ENCODE measurements around the gene NISCH. TPM values are rescaled to one million over a fixed set of nuclear protein-coding genes. Genes with fewer than 3 reads are reported as not detected.

NISCH gene
- total and polyA plus RNA-seq, 7 donors: 14.3 to 33.4 (median 23.6) TPM

DNA sequence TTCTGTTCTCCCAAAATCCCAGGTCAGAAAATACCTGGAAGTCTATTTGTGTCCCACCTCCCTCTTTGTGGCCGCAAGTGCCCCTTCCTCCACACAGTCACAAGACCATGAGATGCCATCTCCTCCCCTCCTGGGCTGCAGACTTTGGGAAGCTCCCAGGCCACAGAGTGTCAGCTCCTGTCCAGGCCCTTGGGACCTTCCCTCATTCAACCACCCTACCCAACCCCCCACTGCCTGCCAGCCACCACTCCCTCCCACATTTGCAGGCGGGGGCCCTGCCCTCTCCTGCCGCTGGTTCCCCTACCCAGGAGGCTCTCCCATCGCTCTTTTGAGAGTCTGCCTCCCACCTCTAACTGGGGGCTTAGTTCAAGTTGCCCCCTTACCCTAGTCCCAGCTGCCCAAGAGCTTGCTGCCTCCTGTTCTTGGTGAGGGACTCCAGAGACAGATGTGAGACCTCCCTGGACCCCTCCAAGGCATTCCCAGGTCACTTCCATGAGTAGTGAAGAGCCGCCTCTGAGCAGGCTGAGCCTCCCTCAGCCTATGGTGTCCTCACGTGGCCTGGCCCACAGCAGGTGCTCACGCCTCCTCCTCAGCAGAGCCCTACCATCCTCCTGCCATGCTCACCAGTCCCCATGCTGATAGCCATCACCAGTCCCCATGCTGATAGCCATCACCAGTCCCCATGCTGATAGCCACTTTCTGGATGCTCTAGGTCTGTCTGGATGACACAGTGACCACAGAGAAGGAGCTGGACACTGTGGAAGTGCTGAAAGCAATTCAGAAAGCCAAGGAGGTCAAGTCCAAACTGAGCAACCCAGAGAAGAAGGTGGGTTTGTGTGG is 23.9 kb downstream of the NISCH start:
- H3K4me3 ChIP-seq: no peak overlapping the region
- H3K27ac ChIP-seq: no peak overlapping the region
- no peaks in the 10 kb centered on the region for H3K9me3 ChIP-seq
- no peak for ATAC-seq
- no peaks in the 10 kb centered on the region for H3K27me3 ChIP-seq (ENCODE audit: insufficient read depth in 3 of 3, low read length in 2 of 3)
- H3K4me1 ChIP-seq: peaks cover 10% of the 10 kb centered on the region
- intact Hi-C loops (cut with DNase I): no loop called here
- H3K36me3 ChIP-seq (ENCODE audit: insufficient read depth in 1 of 2, low read depth in 1 of 2): peaks cover 6 to 89% of the 10 kb centered on the region in 2 donors
- peak in 1 of 2 donors; percentile 37 for DNase-seq
- TF ChIP-seq, protein P1, sequence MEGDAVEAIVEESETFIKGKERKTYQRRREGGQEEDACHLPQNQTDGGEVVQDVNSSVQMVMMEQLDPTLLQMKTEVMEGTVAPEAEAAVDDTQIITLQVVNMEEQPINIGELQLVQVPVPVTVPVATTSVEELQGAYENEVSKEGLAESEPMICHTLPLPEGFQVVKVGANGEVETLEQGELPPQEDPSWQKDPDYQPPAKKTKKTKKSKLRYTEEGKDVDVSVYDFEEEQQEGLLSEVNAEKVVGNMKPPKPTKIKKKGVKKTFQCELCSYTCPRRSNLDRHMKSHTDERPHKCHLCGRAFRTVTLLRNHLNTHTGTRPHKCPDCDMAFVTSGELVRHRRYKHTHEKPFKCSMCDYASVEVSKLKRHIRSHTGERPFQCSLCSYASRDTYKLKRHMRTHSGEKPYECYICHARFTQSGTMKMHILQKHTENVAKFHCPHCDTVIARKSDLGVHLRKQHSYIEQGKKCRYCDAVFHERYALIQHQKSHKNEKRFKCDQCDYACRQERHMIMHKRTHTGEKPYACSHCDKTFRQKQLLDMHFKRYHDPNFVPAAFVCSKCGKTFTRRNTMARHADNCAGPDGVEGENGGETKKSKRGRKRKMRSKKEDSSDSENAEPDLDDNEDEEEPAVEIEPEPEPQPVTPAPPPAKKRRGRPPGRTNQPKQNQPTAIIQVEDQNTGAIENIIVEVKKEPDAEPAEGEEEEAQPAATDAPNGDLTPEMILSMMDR (IDR thresholded peaks at IDR 0.05): no peak
- WGBS, 3 donors: 93 to 94% (median 93%) methylated on average over 7 of the region's 7 CpGs

DNA sequence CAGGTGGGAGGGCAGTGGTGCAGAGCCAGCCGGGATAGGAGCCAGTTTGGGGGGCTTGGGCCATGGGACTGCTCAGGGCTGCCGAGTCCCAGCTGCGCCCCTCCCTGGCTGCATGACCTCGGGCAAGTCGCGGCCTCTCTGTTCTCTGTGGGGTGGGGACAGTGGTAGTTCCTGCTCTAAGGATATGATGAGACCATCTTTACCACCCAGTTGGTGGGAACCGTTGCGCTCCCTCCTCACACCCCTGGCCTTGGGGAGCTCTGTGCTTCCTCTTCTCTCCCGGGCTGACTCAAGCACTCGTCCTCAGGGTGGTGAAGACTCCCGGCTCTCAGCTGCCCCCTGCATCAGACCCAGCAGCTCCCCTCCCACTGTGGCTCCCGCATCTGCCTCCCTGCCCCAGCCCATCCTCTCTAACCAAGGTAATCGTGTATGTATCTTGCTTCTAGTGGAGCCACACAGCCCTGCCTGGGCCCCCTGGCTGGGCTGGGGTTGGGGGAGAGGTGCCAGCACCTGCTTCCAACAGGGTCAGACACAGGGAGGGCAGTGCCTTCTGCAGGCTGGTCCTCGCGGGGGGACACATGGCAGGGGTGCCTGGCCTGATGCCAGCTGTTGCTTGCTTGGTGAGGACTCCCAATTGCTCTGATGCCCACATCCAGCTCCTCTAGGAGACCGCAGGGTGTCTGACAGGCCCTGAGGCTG is 24.6 kb downstream of the NISCH start:
- WGBS, 3 donors: 85 to 92% (median 88%) methylated on average over 16 of the region's 16 CpGs
- Histone ChIP-seq H3K4me3 (no peak overlapping the region), H3K9me3 (no peaks in the 10 kb centered on the region), H3K27me3 (ENCODE audit: insufficient read depth in 3 of 3, low read length in 2 of 3) (no peaks in the 10 kb centered on the region), H3K36me3 (ENCODE audit: insufficient read depth in 1 of 2, low read depth in 1 of 2) (peaks cover 6 to 87% of the 10 kb centered on the region in 2 donors), H3K4me1 (peaks cover 18% of the 10 kb centered on the region), H3K27ac (no peak overlapping the region)
- DNase-seq (peak in 1 of 2 donors; percentile 52), ATAC-seq (no peak)
- intact Hi-C loops (cut with DNase I): loop anchor here in 1 of 2 donors (10.0 kb wide), 1 partner anchor 195 kb away; no protein-coding TSS in a partner anchor
- TF ChIP-seq, protein P1 (IDR thresholded peaks at IDR 0.05): no peak

DNA sequence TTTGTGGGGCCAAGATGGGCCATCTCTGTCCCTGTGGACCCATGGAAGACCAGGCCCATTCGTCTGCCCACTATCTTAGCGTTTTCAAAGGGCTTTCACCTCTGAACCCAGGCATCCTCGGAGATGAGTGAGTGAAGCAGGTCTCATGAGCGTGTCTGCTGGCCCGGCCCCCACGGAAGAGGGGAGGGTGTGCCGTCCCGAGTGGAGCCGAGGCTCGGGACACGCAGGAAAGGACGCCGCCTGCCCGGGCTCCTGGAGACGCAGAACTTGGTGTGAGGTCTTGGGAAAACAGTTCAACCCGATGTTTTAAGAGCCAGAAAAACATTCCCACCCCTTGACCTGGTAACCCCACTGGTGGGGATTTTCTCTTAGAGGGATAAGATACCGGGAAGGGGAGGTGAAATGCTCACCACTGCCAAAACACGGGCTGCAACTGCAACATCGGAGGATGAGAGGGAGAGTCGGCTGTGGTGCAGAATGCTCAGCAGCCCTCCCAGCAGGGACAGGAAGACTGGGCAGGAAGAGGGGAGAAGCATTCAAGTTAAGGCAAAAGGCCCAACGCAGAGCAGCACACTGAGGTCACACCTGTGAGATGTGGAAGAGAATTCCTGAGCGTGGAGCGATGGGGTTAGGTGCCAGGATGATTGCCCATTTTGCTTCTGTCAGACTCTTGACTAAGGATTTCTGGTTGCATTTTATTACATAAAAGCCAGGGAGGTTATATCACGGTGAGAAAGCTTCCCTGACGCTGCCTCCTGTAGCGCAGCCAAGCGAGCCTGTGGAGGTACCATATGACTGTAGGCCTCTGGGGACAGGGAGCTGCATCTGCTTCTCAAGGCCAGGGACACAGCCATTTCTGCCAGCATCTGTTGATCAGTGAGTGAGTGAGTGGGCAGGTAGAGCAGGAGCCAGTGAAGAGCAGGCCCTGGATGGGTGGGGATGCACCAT is 25.6 kb downstream of the NISCH start:
- Histone ChIP-seq H3K4me1 (peaks cover 18% of the 10 kb centered on the region), H3K9me3 (no peaks in the 10 kb centered on the region), H3K4me3 (no peak overlapping the region), H3K27ac (no peak overlapping the region), H3K27me3 (ENCODE audit: insufficient read depth in 3 of 3, low read length in 2 of 3) (no peaks in the 10 kb centered on the region), H3K36me3 (ENCODE audit: insufficient read depth in 1 of 2, low read depth in 1 of 2) (peaks cover 6 to 87% of the 10 kb centered on the region in 2 donors)
- no peak for ATAC-seq
- peak in 1 of 2 donors; percentile 48 for DNase-seq
- intact Hi-C loops (cut with DNase I): loop anchor here in 1 of 2 donors (10.0 kb wide), 1 partner anchor 194 kb away; no protein-coding TSS in a partner anchor
- TF ChIP-seq, protein P1 (IDR thresholded peaks at IDR 0.05): no peak
- 85% methylated on average over 27 of the region's 27 CpGs for WGBS, 3 donors

DNA sequence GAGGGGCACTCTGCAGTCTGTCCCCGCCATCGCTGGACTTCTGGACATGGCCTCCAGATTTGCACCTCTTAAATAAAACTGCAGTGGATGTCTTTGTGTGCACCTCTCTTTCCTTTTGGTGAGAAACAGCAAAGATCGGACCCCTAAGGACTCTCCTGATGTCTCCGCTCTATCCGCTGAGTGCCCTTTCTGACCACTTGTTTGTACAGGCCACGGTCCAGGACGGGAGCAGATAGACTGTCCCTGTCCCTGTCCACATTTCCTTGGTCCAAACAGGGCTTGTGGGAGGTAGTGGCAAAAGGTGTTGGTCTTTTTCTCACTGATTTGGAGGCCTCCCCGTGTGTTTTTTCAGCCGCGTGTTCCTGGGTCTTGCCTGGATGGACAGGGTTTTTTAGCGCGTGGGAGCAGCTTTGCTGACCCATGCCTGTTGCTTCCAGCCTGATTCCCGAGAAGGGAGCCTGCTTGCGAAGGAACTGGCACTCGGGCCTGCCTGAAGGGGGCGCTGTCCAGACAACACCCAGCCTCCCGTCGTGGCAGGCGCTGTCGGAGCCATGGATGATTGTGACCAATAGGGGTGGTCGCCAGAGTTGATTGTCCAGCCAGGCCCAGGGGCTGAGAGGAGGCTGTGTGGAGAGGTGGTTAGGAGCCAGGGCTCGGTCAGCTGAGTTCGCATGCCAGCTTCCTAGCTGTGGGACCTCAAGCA is 26.6 kb downstream of the NISCH start:
- WGBS, 3 donors: 84 to 88% (median 85%) methylated on average over 23 of the region's 23 CpGs
- H3K27ac ChIP-seq: no peak overlapping the region
- intact Hi-C loops (cut with DNase I): loop anchor here in 1 of 2 donors (10.0 kb wide), 1 partner anchor 193 kb away; no protein-coding TSS in a partner anchor
- DNase-seq (peak; percentile 33 to 67), ATAC-seq (no peak)
- no peaks in the 10 kb centered on the region for H3K9me3 ChIP-seq
- no peak overlapping the region for H3K4me3 ChIP-seq
- H3K4me1 ChIP-seq: peaks cover 18% of the 10 kb centered on the region
- TF ChIP-seq, protein P1 (IDR thresholded peaks at IDR 0.05): peak; percentile 35
- H3K36me3 ChIP-seq (ENCODE audit: insufficient read depth in 1 of 2, low read depth in 1 of 2): peaks cover 4 to 87% of the 10 kb centered on the region in 2 donors
- H3K27me3 ChIP-seq (ENCODE audit: insufficient read depth in 3 of 3, low read length in 2 of 3): no peaks in the 10 kb centered on the region
